ENCODE measurements around the gene SPACA1.

SPACA1 gene

DNA sequence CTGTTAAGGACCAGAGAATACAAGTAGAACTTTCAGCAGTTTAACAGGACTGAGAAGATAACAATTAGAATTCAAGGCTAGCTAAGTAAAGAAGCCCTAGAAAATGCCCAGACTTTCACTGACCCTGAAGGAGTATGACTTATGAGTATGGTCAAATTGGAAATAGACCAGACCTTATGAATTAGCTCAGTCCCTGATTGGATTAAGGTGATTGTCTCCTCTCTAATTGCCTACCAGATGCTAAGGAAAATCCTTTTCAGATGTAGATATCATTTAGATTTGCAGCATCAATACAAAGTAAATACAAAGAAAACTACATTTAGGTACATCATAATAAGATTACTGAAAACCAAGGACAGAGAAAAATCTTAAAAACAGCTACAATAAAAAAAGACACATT lies 59.6 kb downstream of the SPACA1 start:
- Histone ChIP-seq H3K4me1 (ENCODE audit: control insufficient read depth, insufficient read depth, low read length) (no peaks in the 10 kb centered on the region), H3K9me3 (replicated peaks; ENCODE audit: low read length) (no peaks in the 10 kb centered on the region), H3K36me3 (ENCODE audit: insufficient read depth, low read length) (no peaks in the 10 kb centered on the region), H3K4me2 (ENCODE audit: low read length) (no peak overlapping the region), H3K4me3 (ENCODE audit: low read length) (no peak overlapping the region), H3K9ac (ENCODE audit: low read depth, low read length) (no peak overlapping the region), H3K27me3 (ENCODE audit: control insufficient read depth, insufficient read depth, low read length) (peaks cover 13% of the 10 kb centered on the region)

DNA sequence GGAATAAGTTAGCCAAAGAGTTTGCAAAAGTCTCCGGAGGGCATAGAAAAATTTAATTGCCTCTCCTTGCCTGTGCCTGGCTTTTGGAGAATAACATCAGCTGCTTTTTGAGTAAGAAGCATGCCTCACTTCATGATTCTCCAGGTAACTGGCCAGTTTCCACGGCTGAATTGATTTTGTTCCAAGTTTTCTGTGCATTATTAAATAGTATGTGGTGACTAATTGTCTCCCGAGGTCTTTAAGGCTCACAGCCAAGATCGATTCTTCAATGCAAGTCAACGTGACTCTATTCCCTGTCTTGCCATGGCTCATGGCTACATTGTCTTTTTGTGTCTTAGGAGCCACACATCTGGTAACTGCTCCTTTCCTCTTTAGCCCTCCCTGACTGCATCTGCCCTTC lies 64.3 kb downstream of the SPACA1 start:
- no peaks in the 10 kb centered on the region for H3K4me1 ChIP-seq (ENCODE audit: control insufficient read depth, insufficient read depth, low read length)
- no peak overlapping the region for H3K9ac ChIP-seq (ENCODE audit: low read depth, low read length)
- no peak overlapping the region for H3K4me2 ChIP-seq (ENCODE audit: low read length)
- no peak overlapping the region for H3K4me3 ChIP-seq (ENCODE audit: low read length)
- no peaks in the 10 kb centered on the region for H3K36me3 ChIP-seq (ENCODE audit: insufficient read depth, low read length)
- no peaks in the 10 kb centered on the region for H3K9me3 ChIP-seq (replicated peaks; ENCODE audit: low read length)
- H3K27me3 ChIP-seq (ENCODE audit: control insufficient read depth, insufficient read depth, low read length) = peaks cover 23% of the 10 kb centered on the region

DNA sequence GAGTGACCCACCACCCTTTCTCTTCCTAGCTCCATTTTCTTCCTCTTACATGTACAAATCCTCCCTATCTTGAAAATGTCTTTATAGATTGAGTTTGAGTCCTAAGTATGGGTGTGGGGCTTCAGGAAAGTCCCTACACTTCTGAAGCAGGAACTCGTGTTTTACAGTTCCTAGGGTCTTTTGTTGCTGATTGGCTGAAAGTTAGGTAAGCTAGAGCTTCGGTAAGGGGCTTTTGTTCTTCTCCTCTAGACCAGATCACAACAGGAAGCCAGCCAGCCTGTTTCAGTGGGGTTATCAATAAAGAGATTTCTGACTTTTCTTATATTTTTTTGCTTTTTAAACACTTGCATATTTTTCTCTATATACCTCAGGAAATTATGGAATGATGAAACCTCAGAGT lies 67.2 kb downstream of the SPACA1 start:
- Histone ChIP-seq H3K4me3 (ENCODE audit: low read length) (no peak overlapping the region), H3K4me2 (ENCODE audit: low read length) (no peak overlapping the region), H3K36me3 (ENCODE audit: insufficient read depth, low read length) (no peaks in the 10 kb centered on the region), H3K9ac (ENCODE audit: low read depth, low read length) (no peak overlapping the region), H3K9me3 (replicated peaks; ENCODE audit: low read length) (no peaks in the 10 kb centered on the region), H3K4me1 (ENCODE audit: control insufficient read depth, insufficient read depth, low read length) (no peaks in the 10 kb centered on the region), H3K27me3 (ENCODE audit: control insufficient read depth, insufficient read depth, low read length) (peaks cover 22% of the 10 kb centered on the region)

DNA sequence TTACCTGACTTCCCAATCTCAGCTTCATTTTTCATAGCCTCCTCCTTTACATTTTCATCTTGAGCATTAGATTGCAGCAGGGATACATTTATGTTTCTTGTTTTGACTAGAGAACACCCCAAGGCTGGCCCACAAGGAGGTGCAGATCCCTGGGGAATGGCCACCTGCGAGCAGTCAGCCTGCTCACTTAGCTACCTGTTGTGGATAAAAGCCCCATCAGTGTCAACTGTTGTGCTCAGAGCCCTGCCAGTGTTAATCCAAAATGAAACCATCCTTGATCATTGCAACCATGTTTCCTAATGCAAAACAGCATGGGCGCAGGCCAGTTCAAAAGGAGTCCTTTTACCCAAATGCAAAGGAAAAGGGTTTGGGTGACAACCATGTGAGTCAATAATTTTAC lies 67.7 kb downstream of the SPACA1 start:
- H3K36me3 ChIP-seq (ENCODE audit: insufficient read depth, low read length) = no peaks in the 10 kb centered on the region
- no peak overlapping the region for H3K9ac ChIP-seq (ENCODE audit: low read depth, low read length)
- peaks cover 20% of the 10 kb centered on the region for H3K27me3 ChIP-seq (ENCODE audit: control insufficient read depth, insufficient read depth, low read length)
- H3K4me1 ChIP-seq (ENCODE audit: control insufficient read depth, insufficient read depth, low read length) = no peaks in the 10 kb centered on the region
- H3K4me2 ChIP-seq (ENCODE audit: low read length) = no peak overlapping the region
- H3K9me3 ChIP-seq (replicated peaks; ENCODE audit: low read length) = no peaks in the 10 kb centered on the region
- H3K4me3 ChIP-seq (ENCODE audit: low read length) = no peak overlapping the region

DNA sequence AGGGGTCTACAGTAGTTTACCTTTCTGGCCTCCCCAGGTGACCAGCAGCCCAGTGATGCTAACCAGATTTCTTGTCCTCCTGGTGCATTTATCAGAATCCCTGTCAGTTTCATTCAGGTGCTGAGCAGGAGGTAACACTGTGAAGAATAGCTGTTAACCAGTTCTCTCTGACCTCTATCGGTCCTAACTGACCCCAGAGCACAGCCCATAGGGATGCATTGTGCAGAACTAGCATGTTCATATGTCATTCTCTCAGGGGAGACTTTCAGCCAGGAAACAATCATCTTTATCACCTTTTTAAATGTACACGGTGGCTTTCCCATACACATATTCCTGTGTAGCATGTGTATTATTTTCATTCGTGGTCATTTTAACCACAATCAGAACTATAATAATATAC lies 68.6 kb downstream of the SPACA1 start:
- no peak overlapping the region for H3K4me2 ChIP-seq (ENCODE audit: low read length)
- H3K36me3 ChIP-seq (ENCODE audit: insufficient read depth, low read length) = no peaks in the 10 kb centered on the region
- H3K4me3 ChIP-seq (ENCODE audit: low read length) = no peak overlapping the region
- peaks cover 20% of the 10 kb centered on the region for H3K27me3 ChIP-seq (ENCODE audit: control insufficient read depth, insufficient read depth, low read length)
- no peaks in the 10 kb centered on the region for H3K4me1 ChIP-seq (ENCODE audit: control insufficient read depth, insufficient read depth, low read length)
- no peak overlapping the region for H3K9ac ChIP-seq (ENCODE audit: low read depth, low read length)
- H3K9me3 ChIP-seq (replicated peaks; ENCODE audit: low read length) = no peaks in the 10 kb centered on the region

Data from skeletal muscle satellite cell (primary cell).